Transverse colon (tissue), 3 donors: Measurements from ENCODE around the gene TYMP.

ENCODE experiments used
- EP300 ChIP-seq: sonication (generic); formaldehyde crosslinking; IDR thresholded peaks from one replicate; pipeline ENCODE4 v1.6.1; 2017; ENCODE audit warnings: antibody characterized with exemption, low read depth
- POLR2A ChIP-seq: fragments of 450-650 bp; IDR thresholded peaks from one replicate; pipeline ENCODE4 v1.6.1; 2016; ENCODE audit warnings: antibody characterized with exemption, mild to moderate bottlenecking, moderate library complexity
- TF ChIP-seq, protein P1 (sequence below), 5 experiments: fragments of 200-600 bp in 3 of 5; fragments of 450-650 bp in 2 of 5; sonication (generic) in 3 of 5; IDR thresholded peaks; 1 replicate in 2 of 5; 2 replicates in 3 of 5; pipeline ENCODE4 v1.5.1; 2016 to 2017; ENCODE audit warnings: antibody characterized with exemption in 5 of 5, inconsistent platforms in 3 of 5, mild to moderate bottlenecking in 2 of 5, moderate library complexity in 1 of 5

DNA sequence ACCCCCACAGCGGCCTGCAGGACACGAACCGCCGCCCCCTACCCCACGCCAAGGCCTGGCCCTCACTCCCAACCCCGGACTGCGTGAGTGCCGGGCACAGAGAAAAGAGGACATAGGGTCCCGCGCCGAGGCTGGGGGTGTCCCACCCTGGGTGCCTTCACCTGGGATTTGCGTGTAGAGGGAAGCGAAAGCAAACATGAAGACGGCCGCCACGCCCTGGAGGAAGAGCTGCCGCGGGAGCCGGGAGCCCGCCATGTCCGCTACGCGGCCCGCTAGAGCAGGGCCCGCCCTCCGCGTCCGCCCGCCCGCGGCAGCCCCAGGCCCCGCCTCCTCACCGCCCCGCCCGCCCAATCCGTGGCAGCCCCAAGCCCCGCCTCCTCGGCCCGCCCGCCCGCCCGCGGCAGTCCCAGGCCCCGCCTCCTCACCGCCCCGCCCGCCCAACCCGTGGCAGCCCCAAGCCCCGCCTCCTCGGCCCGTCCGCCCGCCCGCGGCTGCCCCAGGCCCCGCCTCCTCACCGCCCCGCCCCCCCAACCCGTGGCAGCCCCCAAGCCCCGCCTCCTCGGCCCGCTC lies 22.3 kb downstream of the TYMP start, which contains the start of gene LMF2:
- TF ChIP-seq, protein P1, sequence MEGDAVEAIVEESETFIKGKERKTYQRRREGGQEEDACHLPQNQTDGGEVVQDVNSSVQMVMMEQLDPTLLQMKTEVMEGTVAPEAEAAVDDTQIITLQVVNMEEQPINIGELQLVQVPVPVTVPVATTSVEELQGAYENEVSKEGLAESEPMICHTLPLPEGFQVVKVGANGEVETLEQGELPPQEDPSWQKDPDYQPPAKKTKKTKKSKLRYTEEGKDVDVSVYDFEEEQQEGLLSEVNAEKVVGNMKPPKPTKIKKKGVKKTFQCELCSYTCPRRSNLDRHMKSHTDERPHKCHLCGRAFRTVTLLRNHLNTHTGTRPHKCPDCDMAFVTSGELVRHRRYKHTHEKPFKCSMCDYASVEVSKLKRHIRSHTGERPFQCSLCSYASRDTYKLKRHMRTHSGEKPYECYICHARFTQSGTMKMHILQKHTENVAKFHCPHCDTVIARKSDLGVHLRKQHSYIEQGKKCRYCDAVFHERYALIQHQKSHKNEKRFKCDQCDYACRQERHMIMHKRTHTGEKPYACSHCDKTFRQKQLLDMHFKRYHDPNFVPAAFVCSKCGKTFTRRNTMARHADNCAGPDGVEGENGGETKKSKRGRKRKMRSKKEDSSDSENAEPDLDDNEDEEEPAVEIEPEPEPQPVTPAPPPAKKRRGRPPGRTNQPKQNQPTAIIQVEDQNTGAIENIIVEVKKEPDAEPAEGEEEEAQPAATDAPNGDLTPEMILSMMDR (IDR thresholded peaks at IDR 0.05) = no peak
- TF ChIP-seq POLR2A (peak; percentile 45), EP300 (no peak)
